Measurements from ENCODE around the gene LIN7C. TPM values are rescaled to one million over a fixed set of nuclear protein-coding genes. Genes with fewer than 3 reads are reported as not detected.

Gene LIN7C
- total and polyA plus RNA-seq, 2 of the 8 experiments (the other 6 are each of a cell fraction or from before 2014, with no cell fraction given), result 10.5 to 42.7 TPM

- no peaks in the 10 kb centered on the region for H3K23me2 ChIP-seq (ENCODE audit: low read depth, low read length)
- DNase-seq (ENCODE audit: low read depth in 1 of 2, low spot score in 2 of 2), result no peak
- POLR2A ChIA-PET (ENCODE audit: partially characterized antibody), result interaction anchor here (1.1 to 1.9 kb wide), 5 partner anchors 9 to 20 kb away, joined by 4 to 10 read pairs (median 4); partner anchors contain the start of gene LGR4
- H4K91ac ChIP-seq (replicated peaks; ENCODE audit: insufficient read length, low read length), result no peak overlapping the region
- H3K79me2 ChIP-seq (ENCODE audit: control insufficient read depth in 1 of 2, insufficient read depth in 2 of 2, low read length in 2 of 2), result peaks cover 65 to 100% of the 10 kb centered on the region in 2 experiments
- no peak overlapping the region for H3K23ac ChIP-seq (ENCODE audit: insufficient read length)
- H3K4me3 ChIP-seq (ENCODE audit: extremely low read depth in 1 of 4, insufficient read depth in 2 of 4, low read depth in 3 of 4, low read length in 4 of 4), result no peak overlapping the region
- no peak overlapping the region for H2BK120ac ChIP-seq (replicated peaks; ENCODE audit: low read depth, low read length)
- H3K27ac ChIP-seq (ENCODE audit: low read depth, low read length), result no peak overlapping the region
- no peak overlapping the region for H3K18ac ChIP-seq (ENCODE audit: extremely low read depth, low read length)
- H3K27me3 ChIP-seq (replicated peaks in 1 of 4; ENCODE audit: control insufficient read depth in 3 of 4, extremely low read depth in 1 of 4, insufficient read depth in 3 of 4, low read length in 3 of 4), result no peaks in the 10 kb centered on the region
- 79% methylated on average over 2 of the region's 2 CpGs; no CpG with 5 or more reads in 1 of the 2 experiments for WGBS, 2 experiments (ENCODE audit: extremely low coverage in 1 of 2, insufficient coverage in 1 of 2, insufficient read length in 1 of 2, insufficient replicate concordance in 2 of 2, low coverage in 1 of 2, low lambda C conversion rate in 2 of 2, missing lambda C conversion rate in 1 of 2)
- H3K56ac ChIP-seq (replicated peaks; ENCODE audit: insufficient read length, low read depth, low read length), result no peak overlapping the region
- H3K14ac ChIP-seq (ENCODE audit: insufficient read length), result no peak overlapping the region
- no peak overlapping the region for H2AK5ac ChIP-seq (ENCODE audit: low read depth, low read length)
- H4K20me1 ChIP-seq (replicated peaks in 1 of 2; ENCODE audit: control insufficient read depth in 1 of 2, insufficient read depth in 2 of 2, low read length in 2 of 2), result peaks cover 7 to 12% of the 10 kb centered on the region in 2 experiments
- H3K79me1 ChIP-seq (ENCODE audit: low read depth, low read length), result peaks cover 7% of the 10 kb centered on the region; the same call in 1 of the 2 replicates
- no peak overlapping the region for H2BK15ac ChIP-seq (ENCODE audit: low read length)
- CTCF ChIA-PET (ENCODE audit: partially characterized antibody), result interaction anchor here (0.7 to 1.8 kb wide), 4 partner anchors 15 to 341 kb away, joined by 3 to 4 read pairs (median 3); no protein-coding TSS in a partner anchor
- no peak overlapping the region for H2BK12ac ChIP-seq (ENCODE audit: low read depth, low read length)
- H3K4ac ChIP-seq (replicated peaks; ENCODE audit: insufficient read length, low read depth, low read length), result no peak overlapping the region
- 0 out of 8 replicates have a peak, but pooled peaks cover 0 to 3% (median 0%) of the 10 kb centered on the region in 4 experiments for H3K36me3 ChIP-seq (ENCODE audit: control insufficient read depth in 2 of 4, insufficient read depth in 4 of 4, low read length in 3 of 4)
- H3K4me2 ChIP-seq (ENCODE audit: insufficient read depth in 1 of 2, low read depth in 2 of 2, low read length in 2 of 2), result peak overlapping the region in 1 of 2 experiments; percentile 19; a peak in 1 of 4 replicates
- H3K4me1 ChIP-seq (replicated peaks in 1 of 4; ENCODE audit: control insufficient read depth in 3 of 4, insufficient read depth in 4 of 4, low read length in 3 of 4), result peaks cover 0 to 27% (median 16%) of the 10 kb centered on the region in 4 experiments; a peak in 6 of 7 replicates
- no peaks in the 10 kb centered on the region for H3K9me3 ChIP-seq (ENCODE audit: insufficient read depth in 2 of 2, low read depth in 1 of 2, low read length in 1 of 2)
- H4K8ac ChIP-seq (ENCODE audit: extremely low read depth, insufficient read depth, low read length), result no peak overlapping the region
- no peak overlapping the region for H4K5ac ChIP-seq (ENCODE audit: insufficient read length, low read depth, low read length)
- H2BK20ac ChIP-seq (ENCODE audit: low read length), result no peak overlapping the region
- H2BK5ac ChIP-seq (ENCODE audit: low read depth, low read length), result no peak overlapping the region
- no peak overlapping the region for H3K9ac ChIP-seq (replicated peaks in 1 of 4; ENCODE audit: extremely low read depth in 1 of 4, low read depth in 3 of 4, low read length in 3 of 4)
- no peak overlapping the region for H2AFZ ChIP-seq (ENCODE audit: low read length)
- FAIRE-seq, result no peak
- TF ChIP-seq TAF1 (IDR thresholded peaks at IDR 0.05; ENCODE audit: low read depth, low read length), result no peak
- TF ChIP-seq SP2 (IDR thresholded peaks at IDR 0.05; ENCODE audit: low read length), result no peak
- TF ChIP-seq BACH1 (IDR thresholded peaks at IDR 0.05; ENCODE audit: low read length), result no peak
Measured at GRCh38 chr11:27464289-27464696, 42.3 kb downstream of the LIN7C start.
